Measurements from ENCODE around the gene RAB37.

DNA sequence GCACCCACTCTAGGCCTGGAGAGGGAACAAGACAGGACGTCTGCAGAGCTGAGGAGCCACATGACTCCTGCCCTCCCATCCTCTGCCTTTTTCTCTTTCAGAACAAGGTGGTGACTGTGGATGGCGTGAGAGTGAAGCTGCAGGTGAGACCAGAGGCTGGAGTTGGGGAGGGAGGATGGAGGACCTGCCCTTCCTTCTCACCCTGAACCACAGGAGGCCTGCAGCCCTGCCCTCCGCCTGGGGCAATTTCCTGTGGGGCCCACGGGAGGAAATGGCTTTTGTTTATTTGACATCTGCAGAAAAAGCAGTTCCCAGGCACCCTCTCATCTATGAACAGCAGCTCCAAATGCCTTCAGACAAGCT lies 5.1 kb downstream of the RAB37 start:
- TF ChIP-seq CTCF (IDR thresholded peaks at IDR 0.05) (no peak), POLR2A (IDR thresholded peaks at IDR 0.05) (no peak)

Data from adrenal gland (tissue), 5 donors.